C1 segment of cervical spinal cord (tissue), 14 donors: Measurements from ENCODE around the gene GTF2H2C.
"Not testable (repeated sequence)": the region's sequence is repeated elsewhere in the genome, so short reads cannot be mapped to it uniquely, and the experiment has no call there.

Experiments
- DNase-seq, 14 donors: peaks; one replicate each; lab custom pipeline; 2025; lab: John Stamatoyannopoulos, UW

Gene GTF2H2C

DNA sequence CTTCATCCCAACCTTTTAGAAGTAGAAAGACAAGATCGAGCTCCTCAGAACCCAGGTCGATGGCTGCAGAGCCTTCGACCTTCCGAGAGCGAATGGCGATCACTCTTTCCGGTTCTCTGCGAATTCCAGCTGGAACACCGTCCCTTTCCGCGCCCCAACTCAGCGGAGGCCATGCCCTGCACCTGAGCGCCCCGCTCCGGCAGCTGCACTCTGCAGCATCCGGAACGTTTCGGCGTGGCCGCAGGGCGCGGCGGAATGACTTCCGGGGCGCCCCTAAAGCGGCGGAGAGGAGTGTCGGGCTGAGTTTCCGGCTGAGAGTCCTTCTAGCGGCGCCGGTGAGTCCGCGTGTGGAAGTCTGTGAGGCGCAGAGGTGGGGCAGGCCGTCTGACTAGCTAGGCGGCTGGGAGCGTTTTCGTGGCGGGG is at the start of gene GTF2H2C:
TSS of gene GTF2H2C (plus strand) at position 284 of the 423 bp plus-strand sequence. CDS start 4,942 bp downstream, outside the sequence.
- DNase-seq: not testable (repeated sequence)

- DNase-seq: no peak
Observed at GRCh38 chr5:69510694-69511093, 49.3 kb upstream of the GTF2H2C start.

- no peak for DNase-seq
Observed at GRCh38 chr5:69512740-69513260, 47.2 kb upstream of the GTF2H2C start.

GRCh38 chr5:69515570-69515969 is 44.4 kb upstream of the GTF2H2C start:
- not testable (repeated sequence) for DNase-seq

DNA sequence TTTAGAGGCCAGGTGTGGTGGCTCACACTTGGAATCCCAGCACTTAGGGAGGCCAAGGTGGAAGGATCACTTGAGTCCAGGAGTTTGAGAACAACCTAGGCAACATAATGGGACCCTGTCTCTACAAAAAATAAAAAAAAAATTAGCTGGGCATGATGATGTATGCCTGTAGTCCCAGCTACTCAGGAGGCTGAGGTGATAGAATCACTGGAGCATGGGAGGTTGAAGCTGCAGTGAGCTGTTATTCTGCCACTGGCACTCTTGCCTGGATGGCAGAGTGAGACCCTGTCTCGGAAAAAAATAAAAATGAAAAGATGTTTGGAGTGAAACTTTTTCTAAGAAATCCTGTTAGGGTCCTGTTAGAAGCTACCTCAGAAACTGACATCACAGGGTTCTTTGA is 43.2 kb upstream of the GTF2H2C start:
- DNase-seq: no peak

DNA sequence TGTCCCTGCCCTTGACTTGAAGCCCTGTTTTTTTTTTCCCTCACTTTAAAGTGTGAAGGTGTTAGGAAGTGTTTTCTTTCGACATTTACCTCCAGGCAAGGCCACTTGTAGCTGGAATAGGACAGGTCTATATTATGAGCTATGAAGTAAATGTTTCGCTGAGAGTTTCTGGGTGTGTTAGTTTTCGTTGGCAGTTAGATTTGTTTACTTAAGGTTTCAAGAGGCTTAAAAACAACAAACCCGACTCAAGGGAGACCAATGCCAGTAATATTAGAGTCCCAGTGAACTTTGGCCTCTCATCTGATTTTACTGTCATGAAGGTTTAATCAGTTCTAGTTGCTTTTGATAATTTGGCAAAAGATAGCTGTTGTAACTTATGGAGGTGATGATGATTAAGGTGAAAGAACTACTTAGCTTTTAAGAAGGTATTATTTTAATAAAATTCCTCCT is 42.2 kb upstream of the GTF2H2C start:
- no peak for DNase-seq

DNA sequence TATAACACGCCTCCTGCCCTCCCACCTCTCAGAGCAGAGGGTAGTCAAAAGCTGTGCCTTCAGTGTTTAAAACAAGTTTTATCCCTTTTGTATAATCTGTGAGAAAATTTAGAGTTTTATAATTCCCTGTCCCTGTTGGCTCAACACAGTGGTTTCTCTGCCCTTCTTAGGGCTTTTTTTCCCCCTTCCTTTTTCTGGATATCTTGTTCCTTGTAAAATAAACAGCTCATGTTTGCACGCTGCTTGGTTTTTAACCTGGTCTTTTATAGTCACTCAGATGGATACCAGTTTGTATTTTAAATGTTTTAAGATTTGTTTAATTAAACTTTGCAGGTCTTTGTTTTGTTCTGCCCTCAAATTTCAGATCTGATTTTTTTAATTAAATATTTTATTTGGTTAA is 40.7 kb upstream of the GTF2H2C start:
- no peak for DNase-seq

GRCh38 chr5:69522035-69522434 is 38.0 kb upstream of the GTF2H2C start:
- no peak for DNase-seq

- DNase-seq: no peak
Observed at GRCh38 chr5:69525490-69525889, 34.5 kb upstream of the GTF2H2C start.

DNA sequence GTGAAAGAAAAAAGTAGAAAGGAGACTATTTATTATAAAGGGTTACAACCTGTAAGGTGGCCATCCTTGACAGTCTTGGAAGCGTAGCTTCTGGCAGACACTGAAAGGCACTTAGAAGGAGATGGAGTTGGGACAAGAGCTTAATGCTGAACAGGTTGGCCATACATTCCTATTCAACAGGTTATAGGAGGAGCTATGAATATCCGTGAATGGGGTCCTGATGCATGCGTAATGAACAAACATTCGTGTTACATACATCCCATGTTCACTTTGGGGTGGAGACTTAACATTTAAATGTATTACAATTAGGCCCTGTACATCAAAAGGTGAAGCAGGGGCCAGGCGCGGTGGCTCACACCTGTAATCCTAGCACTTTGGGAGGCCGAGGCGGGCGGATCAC is 33.3 kb upstream of the GTF2H2C start:
- no peak for DNase-seq

DNA sequence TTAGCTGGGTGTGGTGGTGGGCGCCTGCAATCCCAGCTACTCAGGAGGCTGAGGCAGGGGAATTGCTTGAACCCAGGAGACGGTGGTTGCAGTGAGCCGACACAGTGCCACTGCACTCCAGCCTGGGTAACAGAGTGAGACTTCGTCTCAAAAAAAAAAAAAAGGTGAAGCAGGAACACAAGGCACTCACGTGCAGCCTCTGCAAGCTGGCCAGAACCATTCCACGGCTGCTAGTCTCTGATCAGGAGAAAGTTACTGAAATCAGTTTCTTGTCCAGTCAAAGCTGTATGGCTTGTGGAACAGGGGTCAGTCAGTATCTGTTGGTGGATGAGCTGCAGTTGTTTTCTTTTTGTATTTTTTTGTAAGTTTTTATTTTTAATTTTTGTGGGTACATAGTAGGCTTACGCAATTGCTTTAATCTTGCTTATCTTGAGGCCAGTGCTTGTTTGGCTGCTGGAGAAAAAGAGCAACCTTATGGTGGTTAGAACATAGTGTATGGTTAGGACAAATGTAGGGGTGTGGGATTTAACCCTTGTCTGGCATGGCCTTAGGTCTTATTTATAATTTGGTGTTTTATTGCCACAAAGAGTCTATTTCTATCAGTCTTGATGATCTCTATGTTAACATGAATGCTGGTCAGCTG is 32.7 kb upstream of the GTF2H2C start:
- no peak for DNase-seq

DNA sequence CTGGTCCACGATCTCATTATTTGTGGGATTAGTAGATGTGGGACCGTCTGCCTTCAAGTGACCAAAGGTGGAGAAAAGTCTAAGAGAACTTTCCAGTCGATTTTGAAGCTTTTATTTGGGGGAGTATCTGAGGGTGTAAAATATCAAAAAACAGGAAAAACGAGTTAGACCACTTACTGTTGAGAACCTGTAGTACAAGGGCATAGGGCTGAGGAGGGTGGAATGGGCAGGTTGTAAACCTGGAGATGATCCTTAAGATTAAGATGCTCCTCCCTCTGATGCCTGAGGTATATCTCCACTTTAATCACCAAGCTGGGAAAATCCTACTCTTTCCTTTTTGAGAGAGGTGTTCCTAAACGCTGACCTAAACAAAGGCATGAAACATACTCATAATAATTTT is 32.0 kb upstream of the GTF2H2C start:
- no peak for DNase-seq

DNA sequence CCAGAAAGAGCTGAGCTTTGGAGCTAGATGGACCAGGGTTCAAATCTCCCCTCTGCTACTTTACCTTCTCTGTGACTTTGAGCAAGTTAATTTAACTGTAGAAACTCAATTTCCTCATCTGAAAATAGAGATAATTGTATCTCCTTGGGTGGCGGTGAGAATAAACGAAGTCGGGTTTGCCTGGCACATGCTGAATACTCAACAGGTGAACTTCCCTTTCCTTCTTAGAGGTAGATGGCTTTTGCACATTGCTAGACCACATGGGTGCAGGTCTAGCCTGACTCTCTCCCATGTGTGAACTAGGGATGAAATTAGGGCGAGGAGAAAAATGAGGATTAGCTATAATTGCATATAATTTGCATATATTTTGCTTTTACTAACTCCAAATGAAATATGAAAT is 31.4 kb upstream of the GTF2H2C start:
- DNase-seq: no peak

- no peak for DNase-seq
Observed at GRCh38 chr5:69530561-69531405, 29.2 kb upstream of the GTF2H2C start.

- no peak for DNase-seq
Observed at GRCh38 chr5:69531406-69531801, 28.6 kb upstream of the GTF2H2C start.

DNA sequence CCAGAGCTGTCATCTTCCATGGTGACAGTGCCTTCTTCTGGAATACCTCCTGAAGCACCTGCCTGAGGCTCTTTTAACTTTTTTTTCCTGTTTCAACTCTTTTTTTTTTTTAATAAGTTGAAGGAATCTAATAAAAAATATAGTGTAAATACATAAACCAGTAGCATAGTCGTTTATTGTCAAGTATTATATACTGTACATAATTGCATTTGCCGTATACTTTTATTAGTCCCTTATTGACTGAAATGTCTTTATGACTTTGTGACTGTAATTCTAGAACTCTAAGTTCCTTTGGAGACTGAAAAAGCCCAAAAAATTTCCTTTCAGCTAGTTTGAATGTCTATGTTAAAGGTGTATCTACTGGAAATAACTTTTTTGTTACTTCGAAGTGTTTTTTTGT is 22.1 kb upstream of the GTF2H2C start:
- DNase-seq: not testable (repeated sequence)

- DNase-seq: not testable (repeated sequence)
Observed at GRCh38 chr5:69538735-69539134, 21.3 kb upstream of the GTF2H2C start.

GRCh38 chr5:69541347-69541746 is 18.6 kb upstream of the GTF2H2C start:
- not testable (repeated sequence) for DNase-seq

- DNase-seq: not testable (repeated sequence)
Observed at GRCh38 chr5:69542838-69543618, 17.0 kb upstream of the GTF2H2C start.

DNA sequence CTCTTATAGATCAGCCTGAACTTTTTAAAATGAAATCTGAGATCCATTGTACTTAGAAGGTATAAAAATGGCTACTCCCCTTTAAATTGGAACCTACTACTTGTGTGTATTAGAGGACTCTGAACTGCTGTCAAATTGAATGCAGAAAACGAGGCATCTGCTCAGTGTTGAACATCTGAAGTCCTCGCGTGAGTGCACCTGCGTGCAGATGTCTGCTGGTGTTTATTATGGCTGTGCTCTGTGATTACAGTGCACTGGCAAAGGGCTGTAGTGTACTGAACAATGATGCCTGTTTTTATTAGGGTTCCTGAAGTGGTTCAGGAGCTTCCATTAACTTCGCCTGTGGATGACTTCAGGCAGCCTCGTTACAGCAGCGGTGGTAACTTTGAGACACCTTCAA is 15.4 kb upstream of the GTF2H2C start:
- not testable (repeated sequence) for DNase-seq

- not testable (repeated sequence) for DNase-seq
Observed at GRCh38 chr5:69560587-69561431, 818 bp downstream of the GTF2H2C start.
